ENCODE data around the gene ARFGAP1.

The ARFGAP1 gene

DNA sequence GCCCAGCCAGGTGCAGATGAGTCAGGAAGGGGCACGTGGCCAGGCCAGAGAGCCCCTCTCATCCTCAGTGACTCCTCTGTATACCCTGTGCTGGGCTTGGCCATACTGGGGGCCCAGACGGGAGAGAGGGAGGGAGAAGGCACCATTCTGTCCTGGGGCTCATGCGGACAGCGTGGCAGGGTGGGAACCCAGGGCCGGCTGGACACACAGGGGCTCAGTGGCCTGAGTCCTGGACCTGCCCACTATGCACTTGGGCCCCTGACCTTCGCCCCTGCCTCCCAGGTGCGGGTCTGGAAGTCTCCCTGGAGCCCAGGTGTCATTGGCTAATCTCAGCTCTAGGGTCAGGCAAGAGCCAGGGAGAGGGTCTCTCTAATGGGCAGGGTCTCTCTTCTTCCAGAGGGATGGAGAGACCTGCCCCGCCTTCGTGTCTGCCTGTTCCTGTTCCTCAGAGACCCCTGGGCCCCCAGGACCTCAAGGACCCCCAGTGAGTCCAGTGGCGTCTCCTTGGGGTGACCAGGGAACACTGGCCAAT lies 48.1 kb downstream of the ARFGAP1 start:
- DNase-seq (ENCODE audit: low spot score): no peak

DNA sequence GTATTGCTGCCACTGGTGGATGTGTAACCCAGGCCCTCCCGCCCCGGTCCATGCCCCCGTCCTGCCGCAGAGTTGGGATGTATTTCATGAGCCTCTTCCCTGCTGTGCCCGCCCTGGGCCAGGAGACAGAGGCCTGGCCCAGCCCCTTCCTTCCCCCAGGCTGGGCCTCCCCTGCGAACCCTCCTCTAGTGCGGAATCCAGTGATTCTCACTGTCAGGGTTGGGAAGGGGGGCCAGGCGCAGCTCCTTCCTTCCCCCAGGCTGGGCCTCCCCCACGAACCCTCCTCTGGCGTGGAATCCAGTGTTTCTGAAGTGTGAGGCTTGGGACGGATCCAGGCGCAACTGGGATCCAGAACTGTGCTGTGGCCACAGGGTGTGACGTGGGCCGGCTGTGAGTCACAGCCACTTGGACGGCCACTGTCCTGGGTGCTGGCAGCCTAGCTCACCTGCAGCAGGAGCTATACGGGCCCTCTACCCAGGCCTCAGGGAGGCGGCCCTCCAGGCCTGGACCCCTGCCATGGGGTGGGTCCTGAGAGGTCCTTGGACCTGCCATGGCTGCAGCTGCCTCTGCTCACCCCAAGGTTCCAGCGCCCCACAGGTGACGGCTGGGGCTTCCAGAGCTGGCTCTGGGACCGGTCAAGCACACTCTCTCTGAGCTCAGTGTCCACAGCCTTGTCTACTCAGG lies 48.7 kb downstream of the ARFGAP1 start:
- no peak for DNase-seq (ENCODE audit: low spot score)

DNA sequence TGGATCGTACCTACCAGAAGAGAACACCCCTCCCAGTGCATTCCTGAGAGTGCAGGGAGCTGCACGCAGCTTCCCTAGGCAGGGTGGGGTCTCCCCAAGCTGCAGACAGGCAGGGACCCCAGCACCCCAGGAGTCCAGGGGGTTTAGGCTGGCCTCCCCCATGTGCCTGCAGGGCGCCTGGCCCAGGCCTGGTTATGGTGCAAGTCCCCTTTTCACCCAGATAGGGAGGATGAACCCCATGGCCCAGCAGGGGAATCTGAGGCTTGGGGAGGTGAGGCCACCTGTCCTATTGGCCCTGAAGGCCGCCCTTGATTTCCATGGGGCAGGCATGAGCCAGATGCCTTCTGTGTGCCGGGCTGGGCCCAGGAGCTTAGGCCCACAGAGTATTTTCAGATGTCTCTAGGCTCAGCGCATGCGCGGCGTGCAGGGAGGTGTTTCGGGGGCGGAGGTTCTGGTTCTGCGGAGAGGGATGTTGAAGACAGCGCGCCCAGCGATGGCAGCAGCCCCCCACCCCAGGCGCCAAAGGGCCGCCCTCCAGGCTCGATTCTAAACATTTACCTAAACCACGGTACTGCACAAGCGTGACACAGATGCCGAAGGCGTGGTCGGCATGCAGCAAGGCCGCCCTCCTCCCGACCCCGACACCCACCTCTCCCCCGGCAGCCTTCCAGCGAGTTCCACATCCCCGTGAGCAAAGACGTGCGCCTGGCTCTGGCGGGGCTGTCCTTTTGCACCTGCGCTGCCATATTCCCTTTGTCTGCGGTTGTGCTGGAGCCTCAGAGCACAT lies 49.7 kb downstream of the ARFGAP1 start:
- no peak for DNase-seq (ENCODE audit: low spot score)

DNA sequence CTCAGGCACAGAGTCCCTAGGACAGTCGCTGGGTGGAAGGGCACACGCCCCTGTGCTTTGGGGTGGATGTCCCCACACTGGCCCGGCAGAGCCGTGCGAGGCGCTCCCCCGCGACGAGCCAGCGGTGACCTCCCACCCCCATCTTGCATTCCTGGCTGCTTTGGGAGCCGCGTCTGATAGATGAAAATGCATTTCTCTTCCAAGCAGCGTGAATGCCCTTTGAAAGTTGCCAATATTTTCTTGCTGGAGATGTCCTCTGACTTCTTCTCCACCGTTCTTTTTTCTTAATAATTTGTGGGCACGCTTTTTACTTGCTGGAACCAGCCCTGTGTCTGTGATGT lies 50.3 kb downstream of the ARFGAP1 start:
- no peak for DNase-seq (ENCODE audit: low spot score)

DNA sequence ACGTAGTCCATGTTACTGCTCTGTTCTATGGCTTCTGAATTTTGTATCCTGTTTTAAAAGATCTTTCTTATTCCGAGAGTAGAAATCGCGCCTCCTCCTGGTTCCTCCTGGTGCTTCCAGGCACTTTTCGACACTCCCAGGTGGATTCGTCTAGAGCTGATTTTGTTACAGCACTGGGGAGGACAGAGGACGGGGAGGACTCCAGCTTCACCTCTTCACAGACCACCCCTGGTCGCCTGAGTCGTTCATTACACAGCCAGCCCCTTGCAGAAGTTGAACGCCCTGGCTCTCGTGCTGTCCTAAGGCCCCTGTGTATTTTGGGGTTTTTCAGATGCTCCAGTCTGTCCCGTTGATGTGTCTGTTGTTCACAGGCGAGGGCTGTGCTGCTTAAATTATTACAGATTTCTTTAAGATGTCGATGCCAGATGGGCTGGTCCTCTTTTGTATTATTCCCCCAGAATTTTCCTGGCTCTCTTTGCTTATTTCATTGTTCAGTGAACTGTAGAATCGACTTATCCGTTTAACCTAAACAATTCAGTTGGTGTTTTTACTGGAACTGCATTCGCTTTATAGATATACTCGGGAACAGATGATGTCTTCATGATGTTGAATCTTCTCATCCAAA lies 50.9 kb downstream of the ARFGAP1 start:
- no peak for DNase-seq (ENCODE audit: low spot score)

DNA sequence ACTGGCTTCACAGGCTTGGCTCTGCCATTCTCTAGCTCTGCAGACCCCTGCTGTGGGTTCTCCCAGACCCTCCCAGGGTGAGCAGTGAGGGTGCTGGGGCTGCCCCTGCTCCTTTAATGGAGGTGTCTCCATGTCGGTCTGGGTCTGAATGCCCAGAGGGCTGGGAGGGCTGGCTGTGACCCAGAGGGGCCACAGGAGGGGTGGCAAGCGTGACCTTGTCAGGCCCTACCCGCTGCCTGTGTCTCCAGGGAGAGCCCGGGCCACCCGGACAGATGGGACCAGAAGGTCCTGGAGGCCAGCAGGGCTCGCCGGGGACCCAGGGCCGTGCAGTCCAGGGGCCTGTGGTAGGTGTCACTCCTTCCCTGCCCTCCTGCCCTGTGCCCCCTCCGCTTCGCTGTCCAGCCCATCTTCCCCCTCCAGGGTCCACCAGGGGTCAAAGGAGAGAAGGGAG lies 52.4 kb downstream of the ARFGAP1 start:
- DNase-seq (ENCODE audit: low spot score): no peak

DNA sequence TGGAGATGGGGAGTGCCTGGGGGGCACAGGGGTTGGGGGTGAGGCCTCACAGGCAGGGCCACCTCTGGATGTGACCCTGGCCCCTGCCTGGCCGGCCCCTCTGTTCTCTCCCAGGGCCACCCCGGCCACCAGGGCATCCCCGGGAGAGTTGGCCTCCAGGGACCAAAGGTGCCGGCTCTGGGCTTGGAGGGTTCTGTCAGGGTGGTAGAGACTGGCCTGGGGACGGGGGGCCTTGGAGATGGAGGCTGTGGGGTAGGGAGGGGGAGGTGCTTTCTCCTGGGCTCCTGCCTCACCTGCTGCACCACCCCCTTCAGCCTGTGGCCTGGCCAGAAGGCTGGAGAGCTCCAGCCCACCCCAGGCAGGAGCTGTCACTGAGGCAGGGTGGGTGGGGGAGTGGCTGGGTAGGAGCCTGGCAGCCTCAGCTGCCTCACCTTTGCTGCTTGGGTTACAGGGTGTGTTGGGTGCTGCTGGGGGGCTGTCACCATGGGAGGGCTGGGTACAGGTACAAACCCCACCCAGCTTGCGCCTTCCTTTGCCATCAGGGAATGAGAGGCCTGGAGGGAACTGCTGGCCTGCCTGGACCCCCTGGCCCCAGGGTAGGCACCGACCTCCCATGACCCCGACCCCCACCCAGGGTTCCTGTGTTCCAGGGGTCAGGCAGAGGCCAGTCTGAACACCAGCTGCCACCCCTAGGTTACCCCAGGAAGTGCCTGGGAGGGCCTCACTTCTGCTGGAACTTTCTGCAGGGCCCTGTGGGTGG lies 53.1 kb downstream of the ARFGAP1 start:
- DNase-seq (ENCODE audit: low spot score): no peak

DNA sequence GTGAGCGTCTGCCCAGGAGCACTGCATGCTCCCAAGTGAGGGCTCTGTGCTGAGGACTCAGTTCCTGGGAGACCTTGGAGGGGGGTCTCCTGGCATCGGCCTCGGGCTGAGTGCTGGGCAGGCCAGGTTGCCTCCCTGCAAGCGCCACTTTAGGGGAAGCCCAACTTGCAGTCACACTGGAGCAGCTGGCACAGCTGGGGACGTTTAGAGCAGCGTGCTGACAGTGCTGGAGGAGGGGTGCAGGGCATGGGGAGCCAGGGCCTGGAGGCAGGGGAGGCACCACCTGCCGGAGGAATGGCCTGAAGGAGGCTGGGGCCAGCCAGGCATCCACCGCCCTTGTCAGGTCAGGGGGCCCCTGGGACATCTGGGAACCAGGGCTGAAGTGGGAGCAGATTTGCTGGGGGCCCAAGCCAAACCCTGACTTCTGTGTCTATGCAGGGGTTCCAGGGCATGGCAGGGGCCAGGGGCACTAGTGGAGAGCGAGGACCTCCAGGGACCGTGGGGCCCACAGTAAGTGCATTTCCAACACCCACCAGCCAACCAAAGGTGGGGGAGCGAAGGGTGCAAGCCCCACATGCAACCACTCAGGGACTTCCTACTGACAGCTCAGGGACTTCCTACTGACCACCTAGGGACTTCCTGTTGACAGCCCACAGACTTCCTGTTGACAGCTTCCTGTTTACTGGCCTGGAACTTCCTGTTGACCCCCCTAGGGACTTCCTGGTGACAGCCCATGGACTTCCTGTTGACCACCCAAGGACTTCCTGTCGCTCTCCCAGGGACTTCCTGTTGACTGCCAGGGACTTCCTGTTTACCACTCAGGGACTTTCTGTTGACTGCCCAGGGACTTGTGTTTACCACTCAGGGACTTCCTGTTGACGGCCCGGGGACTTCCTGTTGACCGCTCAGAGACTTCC lies 54.0 kb downstream of the ARFGAP1 start:
- DNase-seq (ENCODE audit: low spot score): no peak

DNA sequence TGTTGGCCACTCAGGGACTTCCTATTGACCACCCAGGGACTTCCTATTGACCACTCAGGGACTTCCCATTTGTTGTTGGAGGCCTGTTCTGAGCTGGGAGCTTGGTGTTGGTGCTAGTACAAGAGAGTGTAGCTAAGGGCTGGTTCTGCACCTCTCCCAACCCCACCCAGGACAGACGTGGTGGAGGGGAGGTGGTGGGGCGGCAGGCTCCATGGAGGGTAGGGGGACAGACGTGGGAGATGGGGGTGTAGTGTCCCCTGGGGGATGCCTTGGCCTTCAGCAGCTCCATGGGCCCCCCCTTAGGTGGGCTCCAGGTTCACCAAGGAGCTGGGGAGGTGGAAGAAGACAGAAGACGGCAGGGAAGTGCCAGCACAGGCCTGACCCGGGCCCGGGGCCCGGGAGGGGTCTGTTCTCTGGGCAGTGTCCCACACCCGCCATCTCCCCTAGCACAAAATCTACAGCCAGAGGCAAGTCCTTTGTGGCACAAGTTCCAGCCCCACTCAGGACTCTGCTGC lies 54.7 kb downstream of the ARFGAP1 start:
- DNase-seq (ENCODE audit: low spot score): no peak

DNA sequence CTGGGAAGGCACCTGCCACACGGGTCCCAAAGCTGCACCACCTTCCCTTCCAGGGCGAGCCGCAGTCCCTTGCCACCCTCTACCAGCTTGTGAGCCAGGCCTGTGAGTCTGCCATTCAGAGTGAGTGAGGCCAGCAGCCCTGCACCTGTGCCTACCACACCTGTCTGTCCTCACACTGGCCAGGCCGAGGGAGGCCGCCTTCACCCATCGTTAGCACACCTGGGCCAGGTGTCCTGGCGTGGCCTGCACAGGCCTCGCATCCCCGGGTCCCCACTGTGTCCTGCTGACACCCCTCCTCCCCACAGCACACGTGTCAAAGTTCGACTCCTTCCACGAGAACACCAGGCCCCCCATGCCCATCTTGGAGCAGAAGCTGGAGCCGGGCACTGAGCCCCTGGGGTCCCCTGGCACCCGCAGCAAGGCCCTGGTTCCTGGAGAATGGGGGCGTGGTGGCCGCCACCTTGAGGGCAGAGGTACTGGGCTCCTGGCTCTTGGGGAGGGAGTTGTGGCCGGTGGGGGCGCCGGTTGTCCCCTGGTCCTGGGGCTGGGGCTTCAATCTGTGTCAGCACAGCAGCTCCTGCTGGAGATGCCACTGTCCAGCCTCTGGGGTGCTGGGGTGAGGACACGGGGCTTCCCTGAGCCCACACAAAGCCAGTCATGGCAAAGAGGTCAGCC lies 55.5 kb downstream of the ARFGAP1 start:
- no peak for DNase-seq (ENCODE audit: low spot score)

DNA sequence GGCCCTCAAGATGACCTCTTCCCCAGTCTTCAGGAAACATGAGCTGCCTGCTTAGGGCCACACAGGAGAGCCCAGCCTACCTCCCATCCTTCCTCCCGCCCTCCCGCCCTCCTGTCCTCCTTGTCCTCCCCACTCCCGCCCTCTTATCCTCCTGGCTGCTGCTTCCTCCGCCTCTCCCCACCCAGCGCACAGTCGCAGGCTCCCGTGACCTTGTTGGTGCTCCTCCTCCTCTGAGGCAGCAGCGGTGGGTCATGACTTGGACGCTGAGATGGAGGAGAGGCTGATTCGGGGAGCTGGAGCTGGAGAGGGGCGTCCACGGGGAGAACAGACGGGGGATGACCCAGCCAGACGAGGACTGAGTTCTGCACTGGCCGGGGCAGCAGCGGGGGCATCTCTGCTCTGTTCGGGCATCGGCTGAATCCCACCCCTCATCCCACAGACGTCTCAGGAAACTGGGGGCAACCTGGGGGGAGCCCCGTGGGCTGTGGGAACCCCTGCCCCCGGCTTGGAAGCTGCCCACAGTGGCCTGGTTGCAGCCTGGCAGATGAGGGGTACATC lies 56.2 kb downstream of the ARFGAP1 start:
- no peak for DNase-seq (ENCODE audit: low spot score)

DNA sequence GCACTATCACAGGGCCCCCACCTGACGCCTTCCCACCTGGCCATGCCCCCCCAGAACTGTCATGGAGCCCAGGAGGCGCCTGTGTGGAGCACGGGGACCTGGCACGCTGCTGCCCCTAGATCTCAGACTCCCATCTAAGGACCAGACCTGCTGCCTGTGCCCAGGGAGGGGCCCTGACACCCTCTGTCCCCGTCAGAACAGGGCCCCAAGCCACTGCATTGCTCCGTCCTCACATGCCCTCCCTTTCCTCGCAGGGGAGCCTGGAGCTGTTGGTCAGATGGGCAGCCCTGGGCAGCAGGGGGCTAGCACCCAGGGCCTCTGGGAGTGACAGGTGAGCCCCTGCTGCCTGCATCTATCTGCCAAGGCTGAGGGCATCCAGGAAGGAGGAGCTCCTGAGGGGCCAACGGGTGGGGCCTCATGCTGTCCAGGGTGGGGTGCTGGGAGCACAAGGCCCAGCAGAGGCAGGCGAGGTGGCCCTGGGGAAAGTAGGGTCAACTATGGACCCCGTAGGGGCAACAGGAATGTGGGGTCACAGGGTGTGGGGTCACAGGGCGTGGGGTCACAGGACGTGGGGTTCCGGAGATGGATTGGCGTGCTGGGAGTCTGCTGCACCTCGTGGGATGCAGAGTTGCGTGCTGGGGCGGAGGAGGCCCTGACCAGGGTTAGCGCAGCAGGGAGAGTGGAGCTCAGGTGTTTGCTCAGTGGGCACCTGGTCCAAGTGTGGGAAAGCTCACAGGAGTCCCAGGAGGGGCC lies 56.9 kb downstream of the ARFGAP1 start:
- no peak for DNase-seq (ENCODE audit: low spot score)

DNA sequence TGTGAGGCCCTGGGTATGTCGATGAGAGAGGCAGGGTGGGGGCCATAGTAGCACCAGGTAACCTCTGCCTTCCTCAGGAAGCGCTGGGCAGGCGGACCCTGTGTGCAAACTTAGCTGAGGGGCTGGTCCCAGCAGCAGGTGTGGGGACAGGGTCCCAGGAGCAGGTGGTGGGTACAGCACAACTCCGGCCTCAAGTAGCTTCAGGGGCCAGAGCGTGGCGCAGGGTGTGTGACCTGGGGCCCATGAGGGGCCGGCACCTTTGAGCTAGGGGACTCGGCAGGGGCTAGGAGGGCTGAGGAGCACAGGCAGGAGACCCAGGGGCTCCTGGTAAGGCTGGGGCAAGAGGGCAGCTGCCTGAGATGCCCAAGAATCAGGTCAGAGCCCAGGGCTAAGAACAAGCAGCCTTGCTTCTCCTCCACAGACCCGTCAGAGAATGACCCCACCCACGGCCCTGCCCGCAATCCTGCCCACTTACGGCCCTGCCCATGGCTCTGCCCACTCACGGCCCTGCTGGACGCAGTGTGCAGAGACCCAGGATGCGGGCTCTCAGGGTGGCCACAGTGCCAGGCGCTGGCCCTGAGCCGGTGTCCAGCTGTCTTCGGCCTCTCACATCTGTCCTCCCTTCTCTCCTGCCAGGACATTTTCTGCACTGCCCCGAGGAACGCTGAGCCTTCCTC lies 57.6 kb downstream of the ARFGAP1 start:
- DNase-seq (ENCODE audit: low spot score): no peak

DNA sequence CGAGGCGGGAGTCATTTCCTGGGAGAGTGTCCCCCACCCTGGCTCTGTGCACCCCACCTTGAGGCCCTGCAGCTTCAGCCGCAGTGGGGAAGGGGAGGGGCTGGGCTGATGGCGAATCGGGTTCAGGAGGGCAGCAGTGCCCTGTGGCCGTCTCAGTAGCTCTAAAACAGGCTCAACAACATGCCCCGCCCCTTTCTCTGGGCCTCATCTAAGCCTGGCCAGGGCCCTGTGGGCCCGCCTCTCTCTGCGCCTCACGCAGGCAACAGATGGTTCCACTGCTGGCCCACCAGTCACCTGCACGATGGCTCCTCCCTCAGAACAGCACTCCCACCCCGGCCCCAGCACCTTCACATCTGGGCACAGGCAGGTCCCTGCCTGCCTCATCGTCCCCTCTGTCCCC lies 58.3 kb downstream of the ARFGAP1 start:
- DNase-seq (ENCODE audit: low spot score): no peak

DNA sequence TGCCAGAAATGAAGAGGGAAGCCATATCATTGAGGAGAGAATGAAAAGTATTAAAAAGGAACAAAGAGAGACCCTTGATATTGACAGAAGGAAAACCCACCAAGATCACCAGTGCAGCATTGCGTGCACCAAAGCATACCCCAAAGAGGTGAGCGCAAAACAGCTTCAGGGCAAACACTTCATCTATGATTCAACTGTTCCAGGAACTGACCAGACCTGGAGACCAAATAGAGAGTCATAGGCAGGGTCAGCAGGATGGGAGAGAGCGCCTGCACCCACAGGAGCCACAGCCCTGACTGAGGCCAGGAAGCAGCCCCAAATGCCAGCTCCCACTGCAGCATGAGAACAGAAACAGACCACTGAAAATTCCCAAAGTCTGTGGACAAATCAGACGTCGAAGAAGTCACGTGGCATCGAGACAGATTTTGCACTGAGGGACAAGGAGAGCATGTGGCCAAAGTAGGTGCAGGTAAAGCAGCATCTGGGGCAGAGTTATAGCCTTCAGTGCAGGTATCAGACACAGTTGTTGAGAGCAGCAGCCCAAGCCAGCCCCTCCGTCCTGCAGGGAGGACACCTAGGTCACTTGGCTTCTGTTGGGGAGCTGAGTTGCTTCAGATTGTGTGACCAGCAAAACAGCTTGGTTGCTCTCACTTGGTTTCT lies 59.3 kb downstream of the ARFGAP1 start:
- no peak for DNase-seq (ENCODE audit: low spot score)

DNA sequence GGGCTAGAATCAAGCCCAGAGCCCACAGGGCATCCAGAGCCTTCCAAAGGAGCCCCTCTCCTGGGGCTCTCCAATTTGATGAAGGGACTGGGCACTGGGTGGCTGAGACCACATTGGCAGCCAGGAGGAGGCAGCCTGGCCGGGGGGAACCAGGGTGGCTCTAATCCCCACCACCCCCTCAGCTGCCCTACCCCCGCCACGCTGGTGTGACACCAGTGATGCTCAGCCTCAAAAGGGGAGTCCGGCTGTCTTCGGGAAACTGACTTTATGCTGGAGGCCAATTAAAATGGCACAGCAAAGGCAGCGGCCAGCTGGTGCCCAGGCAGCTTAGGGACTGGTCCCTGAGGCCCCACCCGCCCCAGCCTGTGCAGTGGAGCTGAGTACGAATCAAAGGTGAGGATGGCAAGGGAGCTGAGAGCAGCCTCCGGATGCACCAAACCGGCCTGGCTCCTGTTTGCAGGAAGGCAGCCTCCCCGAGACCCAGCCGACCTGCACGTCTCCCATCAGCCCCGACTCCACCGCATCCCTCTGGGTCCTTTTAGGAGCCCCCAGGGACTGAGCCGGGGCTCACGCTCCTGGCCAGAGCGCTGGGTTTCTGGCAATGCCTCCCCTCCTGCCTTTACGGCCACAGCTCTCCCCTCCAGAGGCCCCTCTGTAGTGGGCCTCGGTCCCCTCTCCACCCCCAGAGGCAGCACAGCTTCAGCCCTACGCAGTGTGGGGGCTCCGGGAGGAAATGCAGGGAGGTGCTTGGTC lies 60.1 kb downstream of the ARFGAP1 start:
- no peak for DNase-seq (ENCODE audit: low spot score)

DNA sequence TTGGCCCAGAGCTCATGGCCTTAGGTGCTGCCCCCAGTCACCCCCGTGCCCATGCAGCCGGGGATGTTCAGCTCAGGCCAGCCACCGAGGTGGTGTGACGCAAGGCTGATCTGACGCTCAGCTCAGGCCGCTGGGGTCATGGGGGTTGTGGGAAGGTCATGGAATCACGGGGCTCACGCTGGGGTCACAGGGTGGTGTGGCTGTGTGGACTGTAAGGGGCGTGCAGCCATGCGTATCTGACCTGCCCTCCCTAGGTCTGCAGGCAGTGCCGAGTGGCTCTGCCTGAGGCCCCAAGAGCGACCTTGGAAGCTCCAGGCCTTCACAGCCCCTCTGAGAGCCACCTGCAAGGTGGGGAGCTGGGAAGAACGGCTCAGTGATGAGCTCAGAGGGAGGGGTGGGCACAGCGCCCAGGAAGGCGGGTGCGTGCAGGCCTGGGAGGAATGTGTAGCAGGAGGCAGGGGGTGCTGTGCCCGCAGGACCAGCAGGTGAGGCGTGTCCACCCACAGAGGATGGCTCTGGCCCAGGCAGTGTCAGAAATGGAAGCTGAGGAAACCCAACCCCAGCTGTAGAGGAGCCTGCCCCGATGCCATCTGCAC lies 60.7 kb downstream of the ARFGAP1 start:
- no peak for DNase-seq (ENCODE audit: low spot score)

Measured in hepatic stellate cell (primary cell).